Tibial nerve (tissue), 4 donors: Measurements from ENCODE around the gene RAB11FIP3. TPM values are rescaled to one million over a fixed set of nuclear protein-coding genes. Genes with fewer than 3 reads are reported as not detected.
"Not testable (repeated sequence)": the region's sequence is repeated elsewhere in the genome, so short reads cannot be mapped to it uniquely, and the experiment has no call there.

Experiments used
- DNase-seq, 2 donors: peaks; one replicate each; pipeline ENCODE4 v3.0.0-alpha.2; 2019; ENCODE audit warnings: low spot score in 2 of 2
- H3K27ac ChIP-seq, 4 donors: fragments of 200-600 bp; sonication (generic) in 3 of 4; one replicate each; pipeline ENCODE4 v1.5.1; 2017 to 2019; ENCODE audit warnings: mild to moderate bottlenecking in 1 of 4
- H3K27me3 ChIP-seq, 2 donors: fragments of 200-600 bp; sonication (generic) in 1 of 2; one replicate each; pipeline versions ENCODE4 v1.5.1 to v1.6.0; 2017 to 2019
- H3K36me3 ChIP-seq, 3 donors: fragments of 200-600 bp; sonication (generic); one replicate each; pipeline ENCODE4 v1.5.1; 2018 to 2019
- H3K4me1 ChIP-seq, 4 donors: fragments of 200-600 bp; sonication (generic) in 3 of 4; one replicate each; pipeline ENCODE4 v1.5.1; 2017 to 2019
- H3K4me3 ChIP-seq, 4 donors: fragments of 200-600 bp; sonication (generic) in 3 of 4; one replicate each; pipeline ENCODE4 v1.5.1; 2017 to 2019; ENCODE audit warnings: mild to moderate bottlenecking in 1 of 4, moderate library complexity in 1 of 4
- H3K9me3 ChIP-seq, 4 donors: fragments of 200-600 bp; sonication (generic) in 3 of 4; one replicate each; pipeline ENCODE4 v1.5.1; 2017 to 2019
- EP300 ChIP-seq, 2 donors: sonication (generic); formaldehyde crosslinking; IDR thresholded peaks; one replicate each; pipeline ENCODE4 v1.6.1; 2017; ENCODE audit warnings: antibody characterized with exemption in 2 of 2, mild to moderate bottlenecking in 1 of 2
- POLR2A ChIP-seq, 2 donors: fragments of 450-650 bp; IDR thresholded peaks; one replicate each; pipeline ENCODE4 v1.6.1; 2017; ENCODE audit warnings: antibody characterized with exemption in 2 of 2, mild to moderate bottlenecking in 2 of 2, moderate library complexity in 2 of 2
- WGBS, 2 donors: methylation state at CpG; one replicate each; pipeline ENCODE4 v1.1.5; 2018; 5-methylcytosine and 5-hydroxymethylcytosine counted together
- total RNA-seq, 4 donors: library from RNA; depleted of rRNA; stranded (reverse); fragments of >200 nt; gene quantifications; one replicate each; pipeline ENCODE4 v1.1.0, GENCODE V29; 2016
- TF ChIP-seq, protein P1 (sequence below), 5 experiments: fragments of 200-600 bp in 3 of 5; fragments of 450-650 bp in 2 of 5; sonication (generic) in 3 of 5; IDR thresholded peaks; one replicate each; pipeline ENCODE4 v1.5.1; 2016 to 2019; ENCODE audit warnings: antibody characterized with exemption in 5 of 5, mild to moderate bottlenecking in 3 of 5, moderate library complexity in 2 of 5

RAB11FIP3 gene
- 100 to 1,000 TPM in 1 of 4 donors, 10 to 100 TPM in 3; 30.2 to 128 (median 54.6) TPM for total RNA-seq

DNA sequence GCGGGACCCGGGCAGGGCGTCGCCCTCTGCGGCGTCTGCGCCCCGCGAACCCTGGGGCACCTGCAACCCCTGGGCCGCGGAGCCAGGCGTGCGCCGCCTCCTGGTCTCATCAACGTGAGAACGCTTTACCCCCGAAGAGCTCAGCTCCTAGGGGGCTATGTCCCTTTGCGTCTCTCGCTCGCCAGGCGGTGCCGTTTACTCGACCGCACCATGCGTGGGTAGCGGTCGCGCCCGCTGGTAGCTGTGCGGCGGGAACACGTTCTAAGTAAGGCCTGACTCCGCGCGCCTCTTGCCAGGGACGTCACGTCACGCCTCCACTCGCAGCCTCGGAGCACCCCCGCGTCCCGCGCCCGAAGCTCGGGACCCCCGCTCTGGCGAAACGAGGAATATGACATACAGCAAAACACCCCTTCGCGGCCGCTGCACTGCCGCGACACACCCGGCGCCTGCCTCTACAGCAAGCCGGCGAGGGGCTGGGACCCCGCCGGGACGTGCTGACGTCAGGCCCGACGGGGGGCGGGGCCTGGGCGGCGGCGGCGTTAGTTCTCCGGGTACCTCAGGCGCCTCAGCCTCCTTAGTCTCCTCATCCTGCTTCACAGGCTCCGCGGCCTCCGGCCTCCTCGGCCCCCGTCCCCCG, at the start of gene RAB11FIP3:
RAB11FIP3 (plus strand) TSS at position 568 of the 637 bp plus-strand sequence. CDS start 358 bp downstream, outside the sequence.
- DNase-seq, result peak; percentile 64 to 69
- H3K4me3 ChIP-seq, result peak within 1 kb of the TSS; percentile 42 to 88 (median 66)
- peak within 1 kb of the TSS; percentile 80 to 98 (median 94) for H3K27ac ChIP-seq
- WGBS, 2 donors, result 1% methylated on average over 51 of the region's 77 CpGs; no CpG with 5 or more reads in 1 of the 2 donors
- TF ChIP-seq, protein P1, sequence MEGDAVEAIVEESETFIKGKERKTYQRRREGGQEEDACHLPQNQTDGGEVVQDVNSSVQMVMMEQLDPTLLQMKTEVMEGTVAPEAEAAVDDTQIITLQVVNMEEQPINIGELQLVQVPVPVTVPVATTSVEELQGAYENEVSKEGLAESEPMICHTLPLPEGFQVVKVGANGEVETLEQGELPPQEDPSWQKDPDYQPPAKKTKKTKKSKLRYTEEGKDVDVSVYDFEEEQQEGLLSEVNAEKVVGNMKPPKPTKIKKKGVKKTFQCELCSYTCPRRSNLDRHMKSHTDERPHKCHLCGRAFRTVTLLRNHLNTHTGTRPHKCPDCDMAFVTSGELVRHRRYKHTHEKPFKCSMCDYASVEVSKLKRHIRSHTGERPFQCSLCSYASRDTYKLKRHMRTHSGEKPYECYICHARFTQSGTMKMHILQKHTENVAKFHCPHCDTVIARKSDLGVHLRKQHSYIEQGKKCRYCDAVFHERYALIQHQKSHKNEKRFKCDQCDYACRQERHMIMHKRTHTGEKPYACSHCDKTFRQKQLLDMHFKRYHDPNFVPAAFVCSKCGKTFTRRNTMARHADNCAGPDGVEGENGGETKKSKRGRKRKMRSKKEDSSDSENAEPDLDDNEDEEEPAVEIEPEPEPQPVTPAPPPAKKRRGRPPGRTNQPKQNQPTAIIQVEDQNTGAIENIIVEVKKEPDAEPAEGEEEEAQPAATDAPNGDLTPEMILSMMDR (IDR thresholded peaks at IDR 0.05), result peak; percentile 12 to 61 (median 29)
- TF ChIP-seq EP300 (IDR thresholded peaks at IDR 0.05) (peak; percentile 58 to 93), POLR2A (IDR thresholded peaks at IDR 0.05) (peak; percentile 48 to 71)
- peaks cover 0 to 41% (median 20%) of the 10 kb centered on the region in 4 donors for H3K4me1 ChIP-seq
- no peaks in the 10 kb centered on the region for H3K27me3 ChIP-seq
- no peaks in the 10 kb centered on the region for H3K36me3 ChIP-seq
- no peaks in the 10 kb centered on the region for H3K9me3 ChIP-seq

- TF ChIP-seq POLR2A (IDR thresholded peaks at IDR 0.05), result no peak
- TF ChIP-seq, protein P1 (IDR thresholded peaks at IDR 0.05), result no peak
- no peak for TF ChIP-seq EP300 (IDR thresholded peaks at IDR 0.05)
- 89 to 94% methylated on average over 23 to 44 of the region's 44 CpGs for WGBS, 2 donors
- H3K27ac ChIP-seq, result no peak overlapping the region
- peaks cover 0 to 31% (median 8%) of the 10 kb centered on the region in 4 donors for H3K4me1 ChIP-seq
- DNase-seq, result no peak
- no peaks in the 10 kb centered on the region for H3K9me3 ChIP-seq
- no peak overlapping the region for H3K4me3 ChIP-seq
- H3K36me3 ChIP-seq, result peaks cover 0 to 67% (median 9%) of the 10 kb centered on the region in 3 donors
- no peaks in the 10 kb centered on the region for H3K27me3 ChIP-seq
These were observed 49.3 kb upstream of the RAB11FIP3 start for GRCh38 chr16:375927-376816.

DNA sequence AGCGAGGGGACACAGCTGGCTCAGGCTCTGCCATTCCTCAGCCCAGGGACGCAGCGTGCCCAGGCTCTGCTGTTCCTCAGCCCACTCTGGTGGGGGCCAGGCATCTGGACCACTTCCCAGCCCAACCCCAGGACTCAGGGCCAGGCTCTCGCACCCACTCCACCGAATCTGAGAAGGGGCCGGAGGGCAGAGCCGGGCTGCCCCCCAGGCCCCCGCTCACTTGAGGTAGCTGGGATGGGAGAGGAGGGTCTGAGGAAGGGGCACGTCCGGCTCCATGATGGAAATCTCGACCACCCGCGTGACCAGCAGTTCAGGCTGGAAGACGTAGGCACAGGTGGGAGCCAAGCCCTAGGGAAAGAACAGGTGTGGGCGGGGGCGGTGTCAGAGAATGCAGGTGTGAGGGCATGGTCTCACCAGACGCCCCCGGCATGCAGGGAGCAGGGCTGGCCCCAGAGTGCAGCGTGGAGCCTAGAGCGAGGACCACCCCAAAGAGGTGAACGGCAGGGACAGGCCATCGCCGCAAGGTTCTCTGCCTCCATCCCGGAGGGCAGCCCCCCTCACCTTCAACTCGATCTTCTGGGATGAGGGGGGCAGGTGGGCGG, 48.5 kb upstream of the RAB11FIP3 start:
- no peak overlapping the region for H3K27ac ChIP-seq
- H3K4me3 ChIP-seq, result no peak overlapping the region
- peaks cover 0 to 60% (median 9%) of the 10 kb centered on the region in 3 donors for H3K36me3 ChIP-seq
- peaks cover 0 to 28% (median 7%) of the 10 kb centered on the region in 4 donors for H3K4me1 ChIP-seq
- H3K9me3 ChIP-seq, result no peaks in the 10 kb centered on the region
- TF ChIP-seq EP300 (IDR thresholded peaks at IDR 0.05) (no peak), POLR2A (IDR thresholded peaks at IDR 0.05) (no peak)
- TF ChIP-seq, protein P1 (IDR thresholded peaks at IDR 0.05), result no peak
- 88 to 90% methylated on average over 25 to 26 of the region's 26 CpGs for WGBS, 2 donors
- H3K27me3 ChIP-seq, result no peaks in the 10 kb centered on the region
- no peak for DNase-seq

DNA sequence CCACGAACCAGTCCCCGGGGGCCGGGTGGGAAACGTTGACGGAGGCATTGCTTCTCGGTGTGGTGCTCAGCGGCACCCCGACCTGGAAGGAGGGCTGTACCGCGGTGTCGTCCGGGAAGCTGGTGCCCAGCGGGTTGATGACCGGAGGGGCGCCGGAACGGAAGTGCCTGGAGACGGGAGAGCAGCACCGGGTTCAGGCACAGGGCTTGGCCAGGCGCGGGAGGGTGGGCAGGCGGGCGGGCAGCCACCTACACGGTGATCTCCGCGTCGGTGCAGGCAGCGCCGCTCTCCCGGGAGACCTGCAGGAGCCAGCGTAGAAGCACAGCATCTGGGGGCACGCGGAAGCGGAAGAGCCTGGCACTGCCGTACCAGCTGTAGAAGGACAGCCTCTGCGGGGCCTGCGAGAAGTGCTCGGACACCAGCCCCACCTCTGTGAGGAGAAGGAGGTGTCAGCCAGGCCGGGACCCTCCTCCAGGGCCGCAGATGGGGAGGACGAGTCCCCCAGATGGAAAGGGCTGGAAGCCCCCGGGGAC, 48.0 kb upstream of the RAB11FIP3 start:
- Histone ChIP-seq H3K27me3 (no peaks in the 10 kb centered on the region), H3K4me1 (peaks cover 0 to 30% (median 7%) of the 10 kb centered on the region in 4 donors), H3K9me3 (no peaks in the 10 kb centered on the region), H3K36me3 (peaks cover 0 to 55% (median 9%) of the 10 kb centered on the region in 3 donors), H3K4me3 (no peak overlapping the region), H3K27ac (no peak overlapping the region)
- no peak for DNase-seq
- 83 to 89% methylated on average over 42 of the region's 42 CpGs for WGBS, 2 donors
- TF ChIP-seq EP300 (IDR thresholded peaks at IDR 0.05), result no peak
- TF ChIP-seq POLR2A (IDR thresholded peaks at IDR 0.05), result no peak
- TF ChIP-seq, protein P1 (IDR thresholded peaks at IDR 0.05), result no peak

DNA sequence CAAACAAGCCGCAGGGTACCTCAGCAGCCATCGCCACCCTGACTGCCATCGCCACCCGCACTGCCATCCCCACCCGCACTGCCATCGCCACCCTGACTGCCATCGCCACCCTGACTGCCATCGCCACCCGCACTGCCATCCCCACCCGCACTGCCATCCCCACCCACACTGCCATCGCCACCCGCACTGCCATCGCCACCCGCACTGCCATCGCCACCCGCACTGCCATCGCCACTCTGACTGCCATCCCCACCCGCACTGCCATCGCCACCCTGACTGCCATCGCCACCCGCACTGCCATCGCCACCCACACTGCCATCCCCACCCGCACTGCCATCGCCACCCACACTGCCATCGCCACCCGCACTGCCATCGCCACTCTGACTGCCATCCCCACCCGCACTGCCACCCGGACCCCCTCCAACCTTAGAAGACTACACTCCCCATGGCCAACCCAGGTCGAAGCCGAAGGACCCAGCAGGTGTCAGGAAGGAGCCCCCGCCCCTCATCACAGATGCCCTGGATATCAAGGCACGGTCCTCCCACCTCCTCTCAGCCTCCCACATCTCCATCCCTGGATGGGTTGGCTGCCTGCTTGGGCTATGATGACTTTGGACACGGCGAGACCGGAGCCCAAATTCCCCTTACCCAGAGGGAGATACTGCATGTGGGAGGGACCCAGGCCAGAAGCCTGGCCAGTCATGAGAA, 47.2 kb upstream of the RAB11FIP3 start:
- not testable (repeated sequence) for DNase-seq, H3K4me3 ChIP-seq, H3K9me3 ChIP-seq, H3K27ac ChIP-seq, H3K27me3 ChIP-seq
- Histone ChIP-seq H3K4me1 (peaks cover 0 to 38% (median 11%) of the 10 kb centered on the region in 4 donors), H3K36me3 (peaks cover 0 to 47% (median 9%) of the 10 kb centered on the region in 3 donors)
- 84 to 86% methylated on average over 28 to 35 of the region's 36 CpGs for WGBS, 2 donors
